GM10266 (cell line): ENCODE results near the gene SPINK1.

Experiments
- DNase-seq: peaks from one replicate; pipeline ENCODE4 v3.0.0; 2012; ENCODE audit errors: extremely low spot score
- TF ChIP-seq, protein P1 (sequence below): IDR thresholded peaks from 2 replicates; pipeline ENCODE4 v1.5.1; 2012; ENCODE audit warnings: mild to moderate bottlenecking, low read depth; ENCODE audit not compliant: control insufficient read depth, insufficient read depth; ENCODE audit errors: missing control alignments

Gene SPINK1

DNA sequence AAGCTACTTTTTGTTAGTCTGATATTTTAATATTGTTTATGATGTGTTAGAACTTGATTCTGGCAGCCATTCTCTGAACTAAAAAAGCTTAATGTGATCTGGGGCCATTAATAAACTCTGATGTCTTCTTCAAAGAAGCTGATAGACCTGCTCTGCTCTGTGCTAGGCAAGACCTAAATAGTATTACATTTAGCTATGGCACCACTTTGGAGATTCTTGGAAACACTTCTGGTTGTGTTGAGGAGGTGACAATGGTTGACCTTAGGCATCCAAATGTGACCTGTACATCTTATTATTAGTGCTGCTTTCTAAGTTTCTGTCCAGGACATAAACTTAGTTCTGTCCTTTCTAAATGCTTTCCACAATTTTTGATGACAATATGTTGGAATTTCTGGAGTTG is 25.3 kb upstream of the SPINK1 start:
- TF ChIP-seq, protein P1, sequence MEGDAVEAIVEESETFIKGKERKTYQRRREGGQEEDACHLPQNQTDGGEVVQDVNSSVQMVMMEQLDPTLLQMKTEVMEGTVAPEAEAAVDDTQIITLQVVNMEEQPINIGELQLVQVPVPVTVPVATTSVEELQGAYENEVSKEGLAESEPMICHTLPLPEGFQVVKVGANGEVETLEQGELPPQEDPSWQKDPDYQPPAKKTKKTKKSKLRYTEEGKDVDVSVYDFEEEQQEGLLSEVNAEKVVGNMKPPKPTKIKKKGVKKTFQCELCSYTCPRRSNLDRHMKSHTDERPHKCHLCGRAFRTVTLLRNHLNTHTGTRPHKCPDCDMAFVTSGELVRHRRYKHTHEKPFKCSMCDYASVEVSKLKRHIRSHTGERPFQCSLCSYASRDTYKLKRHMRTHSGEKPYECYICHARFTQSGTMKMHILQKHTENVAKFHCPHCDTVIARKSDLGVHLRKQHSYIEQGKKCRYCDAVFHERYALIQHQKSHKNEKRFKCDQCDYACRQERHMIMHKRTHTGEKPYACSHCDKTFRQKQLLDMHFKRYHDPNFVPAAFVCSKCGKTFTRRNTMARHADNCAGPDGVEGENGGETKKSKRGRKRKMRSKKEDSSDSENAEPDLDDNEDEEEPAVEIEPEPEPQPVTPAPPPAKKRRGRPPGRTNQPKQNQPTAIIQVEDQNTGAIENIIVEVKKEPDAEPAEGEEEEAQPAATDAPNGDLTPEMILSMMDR: no peak
- DNase-seq: no peak

DNA sequence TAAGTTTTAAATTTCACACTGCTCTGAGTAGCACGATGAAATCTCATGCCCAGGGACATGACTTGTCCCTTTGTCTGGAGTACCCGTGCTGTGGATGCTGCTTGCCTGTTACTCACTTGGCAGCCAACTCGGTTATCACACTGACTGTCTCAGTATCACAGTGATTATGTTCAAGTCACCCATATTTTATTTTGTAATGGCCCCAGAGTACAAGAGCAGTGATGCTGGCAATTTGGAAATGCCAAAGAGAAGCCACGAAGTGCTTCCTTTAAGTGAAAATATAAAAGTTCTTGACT is 24.3 kb upstream of the SPINK1 start:
- no peak for DNase-seq
- TF ChIP-seq, protein P1: no peak

DNA sequence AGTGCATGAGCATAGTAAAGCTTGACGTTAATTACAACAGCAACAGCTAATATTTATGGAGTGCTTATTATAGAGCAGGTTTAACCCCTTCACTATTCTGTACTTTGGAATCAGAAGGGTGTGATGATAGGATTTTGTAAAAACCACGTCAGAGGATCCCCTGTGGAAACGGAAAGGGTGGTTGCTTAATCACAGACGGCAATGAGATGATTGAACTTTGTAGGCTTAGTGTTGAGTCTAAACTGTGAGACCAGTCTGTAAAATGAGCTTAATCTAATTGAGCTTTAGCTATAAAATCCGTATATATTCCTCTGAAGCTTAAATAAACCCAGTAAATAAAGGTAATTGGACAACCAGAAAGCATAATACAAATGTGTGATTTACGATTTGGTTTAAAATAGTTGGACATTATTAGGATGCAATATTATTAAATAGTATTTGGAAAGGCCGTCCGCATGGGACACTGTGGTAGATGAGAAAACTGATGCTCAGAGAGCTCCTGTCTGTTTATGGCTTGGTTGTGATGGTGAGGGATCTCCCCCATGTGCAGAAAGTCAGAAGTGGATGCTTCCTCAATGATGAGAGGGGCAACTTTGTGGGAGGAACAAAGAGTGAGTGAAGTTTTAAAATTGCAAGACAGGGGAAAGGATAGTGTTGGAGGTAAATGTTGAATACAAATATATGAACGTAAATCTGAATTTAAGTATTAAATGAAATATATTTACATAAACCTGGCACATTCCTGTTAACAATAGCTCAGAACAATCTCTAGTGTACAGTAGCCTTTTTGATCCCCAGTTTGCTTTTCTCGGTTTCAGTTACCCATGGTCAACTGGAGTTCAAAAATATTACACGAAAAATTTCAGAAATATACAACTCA is 23.7 kb upstream of the SPINK1 start:
- TF ChIP-seq, protein P1: no peak
- DNase-seq: no peak

DNA sequence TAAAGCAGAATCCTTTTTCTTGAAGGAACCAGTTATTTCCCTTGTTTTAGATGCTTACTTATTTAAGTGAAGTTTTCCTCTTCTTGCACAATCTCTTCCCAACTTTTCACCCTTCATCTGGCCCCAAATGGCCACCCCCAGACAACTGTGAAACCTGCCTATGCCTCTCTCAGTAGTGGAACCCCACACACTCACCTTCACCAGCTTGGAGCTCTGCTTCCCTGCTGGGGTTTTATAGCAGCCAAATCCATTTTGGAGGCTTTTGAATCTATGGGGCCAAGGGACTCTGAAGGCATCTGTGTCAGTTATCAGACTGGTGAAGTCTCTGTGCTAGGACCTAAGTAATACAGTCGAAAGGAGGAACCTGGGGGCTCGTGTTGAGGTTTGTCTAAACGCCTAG is 22.9 kb upstream of the SPINK1 start:
- TF ChIP-seq, protein P1: no peak
- DNase-seq: no peak

- DNase-seq: no peak
- TF ChIP-seq, protein P1: no peak
Measured at GRCh38 chr5:147853372-147853987, 22.0 kb upstream of the SPINK1 start.

- DNase-seq: no peak
- TF ChIP-seq, protein P1: no peak
Measured at GRCh38 chr5:147852365-147852764, 20.9 kb upstream of the SPINK1 start.

GRCh38 chr5:147851578-147851977 is 20.1 kb upstream of the SPINK1 start:
- DNase-seq: no peak
- TF ChIP-seq, protein P1: no peak
